Stimulated activated CD4-positive, alpha-beta T cell treated with anti-CD3 and anti-CD28 coated beads, Interleukin-15, amount 100 ng/mL, for 24 hours (primary cell): ENCODE measurements around the gene KCNN3.
A peak's percentile ranks its signal among the peaks of the same experiment; 100 is the strongest.
"Not testable (repeated sequence)": the region's sequence is repeated elsewhere in the genome, so short reads cannot be mapped to it uniquely, and the experiment has no call there.

Experiments used
- DNase-seq: peaks from one replicate; pipeline ENCODE4 v3.0.0-alpha.2; 2020

Gene KCNN3

DNA sequence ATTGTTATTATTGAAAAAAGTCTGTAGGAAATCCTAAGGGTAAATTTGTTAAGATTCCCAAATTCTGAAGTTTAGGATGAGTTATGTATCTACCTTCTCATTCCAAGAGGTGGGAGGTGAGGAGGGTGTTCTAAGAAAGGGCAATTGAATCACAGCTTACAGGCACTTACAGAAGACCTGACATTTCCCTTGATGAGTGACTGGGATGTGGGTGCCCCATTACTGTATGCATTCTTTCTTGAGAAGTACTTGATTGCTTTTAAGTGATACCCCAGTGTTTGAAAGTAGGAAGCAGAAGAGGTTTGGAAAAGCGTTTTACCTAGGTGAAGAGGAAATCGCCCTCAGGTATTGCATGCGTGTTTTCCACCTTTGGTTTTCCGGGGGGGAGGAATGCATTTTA lies 175.1 kb downstream of the KCNN3 start:
- no peak for DNase-seq

DNA sequence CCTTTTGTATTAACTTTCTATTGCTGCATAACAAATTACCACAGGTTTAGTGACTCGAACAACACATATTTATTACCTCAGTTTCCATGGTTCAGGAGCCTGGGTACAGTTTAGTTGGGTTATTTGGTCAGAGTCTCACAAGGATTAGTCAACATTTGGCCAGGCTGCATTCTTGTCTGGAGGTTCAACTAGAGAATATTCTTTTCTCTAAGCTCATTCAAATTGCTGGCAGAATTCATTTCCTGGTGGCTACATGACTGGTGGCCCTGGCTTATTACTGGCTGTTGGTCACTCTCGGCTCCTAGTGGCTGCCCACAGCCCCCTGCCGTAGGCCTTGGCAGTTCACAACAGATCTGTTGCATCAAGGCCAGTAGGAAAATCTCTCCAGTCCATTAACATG lies 181.0 kb downstream of the KCNN3 start:
- no peak for DNase-seq

DNA sequence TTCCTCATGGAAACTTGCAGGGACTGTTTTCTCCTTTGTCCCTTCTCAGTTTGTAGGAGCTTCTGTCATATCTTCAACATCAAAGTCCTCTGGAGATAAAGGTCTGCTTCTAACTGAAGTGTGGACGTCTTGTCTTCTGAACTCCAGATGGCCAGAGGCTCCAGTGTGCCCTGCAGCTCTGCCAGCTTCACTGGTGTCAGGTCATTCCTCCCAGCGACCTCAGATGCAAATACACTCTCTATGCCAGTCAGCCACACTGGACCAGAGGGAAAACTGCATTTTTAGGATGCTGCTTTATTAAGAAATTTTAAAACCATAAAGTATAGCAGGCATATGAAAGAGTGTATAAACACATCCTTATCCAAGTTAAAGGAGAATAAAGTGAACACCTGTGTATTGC lies 183.6 kb downstream of the KCNN3 start:
- DNase-seq, result no peak

DNA sequence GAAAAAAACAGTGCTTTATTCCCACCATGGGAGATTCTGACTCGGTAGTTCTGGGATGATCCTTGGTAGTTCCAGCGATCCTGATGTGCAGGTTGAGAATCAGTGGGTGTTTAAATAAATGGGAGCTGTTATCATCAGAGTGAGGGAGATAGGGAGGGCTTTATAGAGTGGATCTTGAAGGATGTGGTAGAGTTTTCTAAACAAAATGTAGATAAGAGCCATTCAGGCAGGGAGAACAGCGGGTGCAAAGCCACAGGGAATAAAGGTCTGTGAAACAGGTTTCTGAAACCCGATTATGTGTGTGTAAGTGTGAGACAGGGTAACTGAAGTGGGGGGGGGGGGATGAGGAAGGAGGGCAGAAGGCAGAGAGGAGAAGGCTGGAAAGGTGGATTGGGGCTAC lies 186.3 kb downstream of the KCNN3 start:
- no peak for DNase-seq

DNA sequence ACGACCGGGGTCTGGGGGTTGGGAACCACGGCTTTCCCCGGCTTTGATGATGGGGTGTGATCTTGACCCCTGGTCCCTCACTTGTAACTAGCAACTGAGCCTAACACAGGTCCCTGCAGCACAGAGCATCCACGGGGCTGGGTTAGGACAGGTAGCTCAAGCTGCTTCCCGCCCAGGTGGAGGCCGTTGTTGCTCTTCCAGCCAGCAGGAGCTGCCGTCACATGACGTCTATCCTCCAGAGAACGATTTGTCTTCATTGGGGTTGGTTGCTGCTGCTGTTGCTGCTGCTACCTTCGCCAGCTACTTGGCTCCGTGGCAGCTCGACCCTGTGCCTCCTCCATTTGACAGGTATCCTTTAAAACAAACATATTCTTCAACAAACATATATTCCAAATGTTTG lies 187.8 kb downstream of the KCNN3 start:
- no peak for DNase-seq

DNA sequence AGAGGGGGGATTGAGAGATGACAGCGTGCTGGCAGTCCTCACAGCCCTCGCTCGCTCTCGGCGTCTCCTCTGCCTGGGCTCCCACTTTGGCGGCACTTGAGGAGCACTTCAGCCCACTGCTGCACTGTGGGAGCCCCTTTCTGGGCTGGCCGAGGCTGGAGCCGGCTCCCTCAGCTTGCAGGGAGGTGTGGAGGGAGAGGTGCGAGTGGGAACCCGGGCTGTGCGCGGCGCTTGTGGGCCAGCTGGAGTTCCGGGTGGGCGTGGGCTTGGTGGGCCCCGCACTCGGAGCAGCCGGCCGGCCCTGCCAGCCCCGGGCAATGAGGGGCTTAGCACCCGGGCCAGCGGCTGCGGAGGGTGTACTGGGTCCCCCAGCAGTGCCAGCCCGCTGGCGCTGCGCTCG lies 192.2 kb downstream of the KCNN3 start:
- DNase-seq, result not testable (repeated sequence)

DNA sequence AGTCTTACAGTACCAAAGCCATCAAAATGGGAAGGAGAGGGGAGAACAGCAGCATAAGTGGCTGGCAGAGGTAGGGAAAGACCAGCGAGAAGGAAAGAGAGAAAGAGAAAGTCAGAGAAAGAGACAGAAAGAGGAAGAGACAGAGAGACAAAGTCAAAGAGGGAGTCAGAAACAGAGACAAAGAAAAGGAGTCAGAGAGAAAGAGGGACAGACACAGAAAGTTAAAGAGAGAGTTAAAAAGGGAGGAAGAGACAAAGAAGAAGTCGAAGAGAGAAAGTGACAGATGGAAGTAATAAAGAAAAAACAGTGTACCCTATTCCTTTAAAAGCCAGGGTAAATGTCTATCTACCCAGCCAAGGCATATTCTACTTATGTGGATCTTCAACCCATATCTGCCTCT lies 193.2 kb downstream of the KCNN3 start:
- DNase-seq, result not testable (repeated sequence)

DNA sequence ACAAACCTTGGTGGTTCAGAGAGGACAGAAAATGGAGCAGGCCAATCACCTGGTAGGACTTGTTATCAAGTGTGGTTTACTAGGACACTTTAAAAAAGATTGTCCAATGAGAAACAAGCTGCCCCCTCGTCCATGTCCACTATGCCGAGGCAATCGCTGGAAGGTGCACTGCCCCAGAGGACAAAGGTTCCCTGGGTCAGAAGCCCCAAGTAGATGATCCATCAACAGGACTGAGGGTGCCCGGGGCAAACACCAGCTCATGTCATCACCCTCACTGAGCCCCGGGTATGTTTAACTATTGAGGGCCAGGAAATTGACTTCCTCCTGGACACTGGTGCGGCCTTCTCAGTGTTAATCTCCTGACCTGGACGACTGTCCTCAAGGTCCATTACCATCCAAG lies 195.6 kb downstream of the KCNN3 start:
- DNase-seq, result not testable (repeated sequence)

DNA sequence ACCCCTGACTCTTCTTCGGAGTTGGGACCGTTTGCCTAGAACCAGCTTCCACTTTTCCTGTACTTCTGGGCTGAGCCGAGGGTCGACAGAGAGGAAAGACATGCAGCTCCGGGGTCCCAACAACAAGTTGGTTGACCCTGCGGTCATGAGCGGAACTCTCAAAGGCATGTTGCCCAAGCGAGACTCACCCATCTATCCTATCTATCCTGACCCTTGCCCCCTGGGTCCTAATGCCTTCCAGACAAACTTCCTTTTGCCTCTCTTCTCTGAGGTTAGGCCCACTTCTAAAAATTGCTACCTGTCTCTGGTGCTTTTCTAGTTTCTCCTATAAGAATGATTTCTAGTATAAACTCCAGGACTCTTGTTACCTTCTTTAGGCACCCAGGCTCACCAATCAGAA lies 197.8 kb downstream of the KCNN3 start:
- not testable (repeated sequence) for DNase-seq

DNA sequence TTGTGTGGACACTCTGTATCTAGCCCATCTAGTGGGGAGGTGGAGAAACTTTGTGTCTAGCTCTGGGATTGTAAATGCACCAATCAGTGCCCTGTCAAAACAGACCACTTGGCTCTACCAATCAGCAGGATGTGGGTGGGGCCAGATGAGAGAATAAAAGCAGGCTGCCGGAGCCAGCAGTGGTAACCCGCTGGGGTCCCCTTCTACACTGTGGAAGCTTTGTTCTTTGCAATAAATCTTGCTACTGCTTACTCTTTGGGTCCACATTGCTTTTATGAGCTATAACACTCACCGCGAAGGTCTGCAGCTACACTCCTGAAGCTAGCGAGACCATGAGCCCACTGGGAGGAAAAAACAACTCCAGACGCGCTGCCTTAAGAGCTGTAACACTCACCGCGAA lies 198.7 kb downstream of the KCNN3 start:
- peak; percentile 10 for DNase-seq

DNA sequence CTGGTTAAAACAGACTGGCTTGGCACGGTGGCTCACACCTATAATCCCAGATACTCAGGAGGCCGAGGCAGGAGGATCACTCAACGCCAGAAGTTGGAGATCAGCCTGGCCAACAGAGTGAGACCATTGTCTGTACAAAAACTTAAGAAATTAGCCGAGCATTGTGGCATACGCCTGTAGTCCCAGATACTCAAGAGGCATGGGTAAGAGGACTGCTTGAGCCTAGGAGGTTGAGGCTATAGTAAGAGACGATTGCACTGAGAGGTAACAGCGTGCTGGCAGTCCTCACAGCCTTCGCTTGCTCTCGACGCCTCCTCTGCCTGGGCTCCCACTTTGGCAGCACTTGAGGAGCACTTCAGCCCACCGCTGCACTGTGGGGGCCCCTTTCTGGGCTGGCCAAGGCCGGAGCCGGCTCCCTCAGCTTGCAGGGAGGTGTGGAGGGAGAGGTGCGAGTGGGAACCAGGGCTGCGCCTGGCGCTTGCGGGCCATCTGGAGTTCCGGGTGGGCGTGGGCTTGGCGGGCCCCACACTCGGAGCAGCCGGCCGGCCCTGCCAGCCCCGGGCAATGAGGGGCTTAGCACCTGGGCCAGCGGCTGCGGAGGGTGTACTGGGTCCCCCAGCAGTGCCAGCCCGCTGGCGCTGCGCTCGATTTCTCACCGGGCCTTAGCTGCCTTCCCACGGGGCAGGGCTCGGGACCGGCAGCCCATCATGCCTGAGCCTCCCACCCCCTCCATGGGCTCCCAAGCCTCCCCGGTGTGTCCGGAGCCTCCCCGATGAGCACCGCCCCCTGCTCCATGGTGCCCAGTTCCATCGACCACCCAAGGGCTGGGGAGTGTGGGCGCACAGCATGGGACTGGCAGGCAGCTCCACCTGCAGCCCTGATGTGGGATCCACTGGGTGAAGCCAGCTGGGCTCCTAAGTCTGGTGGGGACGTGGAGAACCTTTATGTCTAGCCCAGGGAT lies 199.5 kb downstream of the KCNN3 start:
- not testable (repeated sequence) for DNase-seq

DNA sequence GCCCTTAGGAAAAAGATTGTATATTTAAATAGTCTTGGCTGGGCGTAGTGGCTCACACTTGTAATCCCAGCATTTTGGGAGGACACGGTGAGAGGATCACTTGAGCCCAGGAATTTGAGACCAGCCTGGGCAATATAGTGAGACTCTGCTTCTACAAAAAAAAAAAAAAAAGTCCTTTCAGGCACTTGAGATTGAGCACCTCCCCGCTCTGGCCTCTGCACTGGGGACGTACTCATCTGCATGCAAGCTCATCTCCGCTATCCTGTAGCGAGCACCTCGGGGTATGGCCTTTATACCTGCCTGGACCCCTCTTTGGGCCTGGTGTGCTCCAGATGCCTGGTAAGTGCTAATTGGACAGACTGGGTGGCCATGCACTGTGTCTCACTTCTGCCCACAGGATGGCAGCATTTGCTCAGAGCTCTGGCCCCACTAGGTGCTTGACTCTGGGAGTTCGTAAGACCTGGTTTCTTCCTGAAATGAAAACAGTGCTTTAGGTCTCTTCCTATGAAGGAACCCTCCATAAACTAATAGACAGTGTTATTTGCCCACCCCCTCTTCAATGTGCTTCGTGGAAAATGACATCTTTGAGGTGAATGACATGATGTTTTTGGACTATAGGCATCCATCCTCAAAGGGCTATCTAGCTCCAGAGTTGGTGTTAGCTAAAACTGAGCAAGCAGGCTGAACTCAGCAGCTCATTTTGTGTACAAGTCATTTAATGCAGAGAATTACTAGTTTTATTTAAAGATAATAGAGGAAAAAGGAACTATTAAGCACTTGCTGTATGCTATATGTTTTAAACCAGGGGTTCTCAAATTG lies 200.4 kb downstream of the KCNN3 start:
- DNase-seq, result peak; percentile 82

DNA sequence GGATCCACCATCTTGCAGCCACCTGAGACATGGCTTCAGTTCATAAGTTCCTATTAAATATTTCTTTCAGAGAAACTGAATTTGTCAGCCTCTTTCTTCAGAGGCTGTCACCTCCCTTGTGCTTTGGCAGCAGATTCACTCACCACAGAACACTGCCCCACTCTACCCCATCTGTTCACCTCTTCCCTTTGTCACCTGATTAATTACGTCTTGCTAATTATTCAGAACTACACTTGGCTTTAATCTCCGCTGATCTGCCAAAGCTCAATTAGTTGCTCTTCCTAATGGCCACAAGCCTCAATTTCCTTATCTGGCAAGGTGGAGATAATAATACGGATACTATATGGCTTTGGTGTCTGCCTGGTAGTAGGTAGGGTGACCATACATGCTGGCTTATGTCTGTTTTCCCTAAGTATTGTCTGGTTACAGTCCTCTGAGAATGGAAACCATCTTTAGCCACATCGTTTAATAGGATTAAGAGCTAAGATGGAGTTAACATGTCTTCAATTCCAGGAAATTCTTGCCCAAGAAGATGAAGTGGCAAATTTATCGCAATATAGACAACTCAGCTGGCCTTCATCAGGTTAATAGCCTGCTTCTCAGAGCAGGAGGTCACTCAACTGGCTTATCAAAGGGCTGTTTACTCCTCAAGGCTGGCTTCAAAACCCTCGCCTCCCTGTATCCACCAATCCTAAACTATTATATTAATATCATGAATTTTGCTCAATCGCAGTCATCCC lies 203.9 kb downstream of the KCNN3 start:
- DNase-seq, result no peak

DNA sequence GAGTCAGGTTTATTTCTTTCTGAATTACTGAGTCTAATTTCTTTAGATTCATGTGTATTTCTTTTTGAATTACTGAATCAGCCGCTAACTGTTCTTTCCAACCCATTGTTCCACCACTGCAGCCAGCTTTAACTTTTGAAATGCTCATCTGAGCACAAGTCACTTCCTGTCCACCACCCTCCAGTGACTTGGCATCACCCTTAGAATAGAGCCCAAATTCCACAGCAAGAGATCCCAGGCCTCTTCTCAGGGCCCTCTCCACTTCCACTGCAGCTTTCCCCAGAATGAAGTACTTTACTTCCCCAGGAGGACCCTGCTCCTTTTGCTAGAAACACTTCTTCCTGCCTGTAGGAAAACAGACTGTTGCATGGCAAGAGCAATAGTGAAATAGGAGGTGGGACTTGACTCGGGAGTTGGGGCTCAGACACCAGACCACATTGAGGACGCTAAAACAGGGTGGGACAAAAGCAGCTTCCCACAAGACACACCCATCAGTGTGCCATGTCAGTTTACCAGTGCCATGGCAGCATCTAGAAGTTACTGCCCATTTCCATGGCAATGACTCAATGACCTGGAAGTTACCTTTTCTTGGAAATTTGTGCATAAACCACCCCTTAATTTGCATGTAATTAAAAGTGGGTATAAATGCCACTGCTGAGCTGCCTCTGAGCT lies 205.6 kb downstream of the KCNN3 start:
- no peak for DNase-seq

DNA sequence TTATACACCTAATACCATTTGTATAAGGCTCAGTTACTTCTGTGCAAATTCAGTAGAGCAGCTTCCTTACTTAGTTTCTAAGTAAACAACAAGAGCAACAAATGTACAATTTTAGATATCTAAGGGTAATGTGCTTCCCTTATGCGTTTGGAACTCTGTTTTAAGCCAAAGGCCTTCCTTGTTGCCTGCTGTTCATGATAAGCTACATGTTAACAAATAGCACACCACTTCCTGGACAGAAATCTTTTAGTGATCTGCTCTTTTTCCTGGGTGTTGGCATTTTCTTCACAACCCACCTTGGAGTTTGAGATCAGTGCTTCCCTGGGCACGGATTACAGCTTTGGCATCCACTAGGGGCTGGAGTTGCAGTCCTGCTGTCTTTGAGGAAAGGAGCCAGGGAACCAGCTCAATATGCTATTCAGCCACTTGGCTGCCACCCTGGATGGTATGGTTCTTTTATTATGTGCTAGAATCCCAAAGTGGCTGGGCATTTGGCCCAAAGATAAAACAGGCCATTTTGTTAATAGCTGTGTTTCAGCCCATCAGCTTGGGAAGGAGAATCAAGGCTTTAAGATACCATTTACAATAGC lies 206.5 kb downstream of the KCNN3 start:
- DNase-seq, result no peak

DNA sequence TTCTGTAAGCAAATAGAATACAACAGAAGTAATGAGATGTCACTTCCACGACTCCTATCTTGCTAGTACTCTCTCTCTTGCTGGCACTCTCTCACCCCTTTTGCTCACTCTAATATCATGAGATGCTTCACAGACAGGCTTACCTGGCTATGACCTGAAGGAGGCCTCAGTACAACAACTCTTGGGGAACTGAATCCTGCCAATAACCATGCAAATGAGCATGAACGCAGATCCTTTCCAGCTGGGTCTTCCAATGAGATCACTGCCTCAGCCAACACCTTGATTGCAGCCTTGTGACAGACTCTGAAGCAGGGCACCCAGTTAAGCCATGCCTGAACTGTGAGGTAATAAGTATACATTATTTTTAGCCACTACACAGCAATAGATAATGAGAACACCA lies 209.0 kb downstream of the KCNN3 start:
- DNase-seq, result no peak

DNA sequence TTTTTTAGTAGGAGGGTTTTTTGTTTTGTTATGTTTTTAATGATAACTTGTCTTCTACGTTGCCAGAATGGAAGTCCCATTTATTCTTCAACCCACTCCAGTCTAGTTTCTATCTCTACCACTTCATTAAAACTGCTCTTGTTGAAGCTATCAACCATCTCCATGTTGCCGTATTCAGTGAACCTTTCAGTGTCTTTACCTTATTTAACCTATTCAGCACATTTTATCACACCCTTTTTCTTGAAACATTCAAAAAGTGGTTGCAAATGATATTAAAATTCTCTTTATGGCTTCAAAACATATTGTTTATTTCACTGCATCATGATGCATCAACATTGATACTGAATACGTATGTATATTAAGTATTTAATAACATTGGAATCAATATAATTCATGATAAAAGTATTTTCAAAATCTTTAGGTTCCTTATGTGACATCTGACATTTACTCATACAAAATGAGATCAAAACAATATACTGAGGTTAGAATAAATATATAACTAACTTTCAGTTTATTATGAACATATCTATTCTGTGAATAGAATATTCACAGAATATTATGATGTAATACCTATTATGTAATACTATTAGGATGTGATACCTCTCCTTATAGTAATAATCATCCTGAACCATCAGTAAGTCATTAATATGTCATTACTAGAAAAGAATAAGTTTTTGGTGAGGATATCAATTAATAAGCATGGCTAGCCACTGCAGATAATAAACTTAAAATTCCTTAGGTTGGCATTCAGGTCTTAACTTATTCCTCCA lies 210.1 kb downstream of the KCNN3 start:
- no peak for DNase-seq

DNA sequence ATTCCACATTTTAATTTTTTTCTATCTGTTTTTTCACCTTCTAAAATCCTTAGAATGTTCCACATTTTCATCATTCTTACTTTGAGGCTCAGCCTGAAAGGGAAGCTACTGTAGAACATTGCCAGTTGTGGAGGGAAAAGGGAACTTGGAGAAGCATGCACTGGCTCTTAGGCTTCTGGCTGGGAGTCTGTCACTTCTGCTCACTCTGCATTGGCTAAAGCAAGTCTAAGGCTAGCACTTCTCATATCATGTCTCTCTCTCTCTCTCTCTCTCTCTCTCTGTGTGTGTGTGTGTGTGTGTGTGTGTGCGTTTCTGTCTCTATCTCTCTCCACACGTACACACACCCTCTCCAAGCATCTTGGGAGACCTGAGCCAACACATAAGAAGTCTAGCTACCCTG lies 212.5 kb downstream of the KCNN3 start:
- no peak for DNase-seq

DNA sequence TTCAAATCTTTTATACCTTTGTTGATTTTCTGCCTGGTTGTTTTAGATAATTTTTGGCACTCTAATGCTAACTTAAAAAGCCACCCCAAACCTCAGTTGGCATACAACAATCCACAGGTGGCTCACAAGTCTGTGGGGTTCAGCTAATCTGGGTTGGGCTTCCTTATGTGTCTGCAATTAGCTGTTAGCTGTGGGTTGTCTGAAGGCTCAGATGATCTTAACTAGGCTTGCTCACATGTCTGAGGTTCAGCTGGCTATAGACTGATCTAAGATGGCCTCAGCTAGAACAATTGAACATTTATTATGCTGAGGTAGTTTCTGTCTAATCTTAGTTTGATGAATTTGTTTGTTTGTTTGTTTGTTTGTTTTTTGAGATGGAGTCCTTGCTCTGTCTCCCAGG lies 217.2 kb downstream of the KCNN3 start:
- DNase-seq, result no peak
